OCI-LY1 (cell line): ENCODE data around the gene ARL8B.

Source experiments
- H2AFZ ChIP-seq: fragments of 200-600 bp; sonication (generic), shearing (Covaris generic); 2 replicates; pipeline ENCODE4 v1.6.0; 2014; ENCODE audit warnings: antibody characterized with exemption, mild to moderate bottlenecking, low read length
- H3F3A ChIP-seq: fragments of 200-600 bp; sonication (generic), shearing (Covaris generic); 2 replicates; pipeline ENCODE4 v1.6.0; 2014; ENCODE audit warnings: mild to moderate bottlenecking, antibody characterized with exemption, low read length, moderate library complexity; ENCODE audit not compliant: insufficient read depth
- H3K27ac ChIP-seq: fragments of 200-600 bp; sonication (generic); 2 replicates; pipeline ENCODE4 v1.5.1; 2014; ENCODE audit warnings: low read length, mixed run types, mild to moderate bottlenecking, low read depth; ENCODE audit not compliant: poor library complexity, severe bottlenecking
- H3K27me3 ChIP-seq: fragments of 200-600 bp; sonication (generic); 2 replicates; pipeline ENCODE4 v1.6.0; 2014; ENCODE audit warnings: antibody characterized with exemption, mild to moderate bottlenecking, low read length, moderate library complexity; ENCODE audit not compliant: insufficient read depth
- H3K36me3 ChIP-seq: fragments of 200-600 bp; sonication (generic); 2 replicates; pipeline ENCODE4 v1.6.1; 2014; ENCODE audit warnings: mild to moderate bottlenecking, antibody characterized with exemption, low read length, moderate library complexity, mixed read lengths; ENCODE audit not compliant: insufficient read depth
- H3K4me1 ChIP-seq: fragments of 200-600 bp; sonication (generic); 2 replicates; pipeline ENCODE4 v1.5.1; 2014; ENCODE audit warnings: mild to moderate bottlenecking, low read length, moderate library complexity; ENCODE audit not compliant: insufficient read depth, severe bottlenecking
- H3K4me2 ChIP-seq: fragments of 200-600 bp; sonication (generic), shearing (Covaris generic); 2 replicates; pipeline ENCODE4 v1.6.1; 2014; ENCODE audit warnings: low read length
- H3K4me3 ChIP-seq: fragments of 200-600 bp; sonication (generic); 2 replicates; pipeline ENCODE4 v1.5.1; 2014; ENCODE audit warnings: low read length, low read depth, mild to moderate bottlenecking, mixed read lengths; ENCODE audit not compliant: poor library complexity, severe bottlenecking
- H3K79me2 ChIP-seq: fragments of 200-600 bp; shearing (Covaris generic); 2 replicates; pipeline ENCODE4 v1.6.1; 2016; ENCODE audit warnings: mixed run types, low read length, mixed read lengths; ENCODE audit not compliant: insufficient read depth
- H3K9ac ChIP-seq: fragments of 200-600 bp; sonication (generic), shearing (Covaris generic); 2 replicates; pipeline ENCODE4 v1.6.1; 2014; ENCODE audit warnings: mild to moderate bottlenecking, low read length, mixed read lengths
- H3K9me2 ChIP-seq: fragments of 200-600 bp; sonication (generic), shearing (Covaris generic); 2 replicates; pipeline ENCODE4 v1.6.1; 2014; ENCODE audit warnings: low read depth, mild to moderate bottlenecking, low read length, mixed read lengths
- H3K9me3 ChIP-seq: fragments of 200-600 bp; shearing (Covaris generic); 2 replicates; pipeline ENCODE4 v1.6.1; 2014; ENCODE audit warnings: low read length, mixed read lengths
- H4K20me1 ChIP-seq: fragments of 200-600 bp; sonication (generic), shearing (Covaris generic); 2 replicates; pipeline ENCODE4 v1.6.0; 2016; ENCODE audit warnings: mild to moderate bottlenecking, low read length; ENCODE audit not compliant: insufficient read depth
- EZH2 ChIP-seq: fragments of 200-600 bp; sonication (generic), shearing (Covaris generic); IDR thresholded peaks from 2 replicates; pipeline ENCODE4 v1.8.0; 2017; ENCODE audit warnings: borderline replicate concordance, mixed run types, mild to moderate bottlenecking, antibody characterized with exemption, low read length, moderate library complexity, mixed read lengths
- TF ChIP-seq, protein P1 (sequence below): fragments of 200-600 bp; sonication (generic), shearing (Covaris generic); IDR thresholded peaks from 2 replicates; pipeline ENCODE4 v1.5.1; 2017; ENCODE audit warnings: mild to moderate bottlenecking, antibody characterized with exemption, low read length, moderate library complexity, mixed read lengths

ARL8B gene

DNA sequence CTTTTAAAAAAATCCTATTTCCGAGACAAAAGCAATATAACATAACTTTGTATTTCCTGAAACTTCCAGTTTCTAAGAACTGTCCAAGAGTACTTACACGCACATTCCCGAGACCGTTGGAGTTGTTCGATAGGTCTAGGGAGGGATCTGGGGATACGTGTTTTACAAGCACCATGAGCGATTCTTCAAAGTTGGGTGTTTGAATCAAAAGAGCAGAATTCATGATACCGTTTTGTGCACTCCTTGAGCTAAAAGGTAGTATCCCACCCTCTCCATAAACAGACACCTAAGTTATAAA is 64.7 kb downstream of the ARL8B start:
- Histone ChIP-seq H3K4me1 (peaks cover 69% of the 10 kb centered on the region), H2AFZ (no peak overlapping the region), H3K9ac (peak overlapping the region; percentile 71), H3K4me3 (peak overlapping the region; percentile 99), H3K79me2 (peaks cover 42% of the 10 kb centered on the region), H3K27me3 (no peaks in the 10 kb centered on the region), H3K27ac (peak overlapping the region; percentile 99), H3K9me3 (no peaks in the 10 kb centered on the region), H3K9me2 (no peaks in the 10 kb centered on the region), H3K4me2 (peak overlapping the region; percentile 92), H3K36me3 (peaks cover 4% of the 10 kb centered on the region; the same call in 1 of the 2 replicates), H3F3A (no peaks in the 10 kb centered on the region; the same call in 1 of the 2 replicates), H4K20me1 (no peaks in the 10 kb centered on the region)
- no peak for TF ChIP-seq EZH2
- TF ChIP-seq, protein P1, sequence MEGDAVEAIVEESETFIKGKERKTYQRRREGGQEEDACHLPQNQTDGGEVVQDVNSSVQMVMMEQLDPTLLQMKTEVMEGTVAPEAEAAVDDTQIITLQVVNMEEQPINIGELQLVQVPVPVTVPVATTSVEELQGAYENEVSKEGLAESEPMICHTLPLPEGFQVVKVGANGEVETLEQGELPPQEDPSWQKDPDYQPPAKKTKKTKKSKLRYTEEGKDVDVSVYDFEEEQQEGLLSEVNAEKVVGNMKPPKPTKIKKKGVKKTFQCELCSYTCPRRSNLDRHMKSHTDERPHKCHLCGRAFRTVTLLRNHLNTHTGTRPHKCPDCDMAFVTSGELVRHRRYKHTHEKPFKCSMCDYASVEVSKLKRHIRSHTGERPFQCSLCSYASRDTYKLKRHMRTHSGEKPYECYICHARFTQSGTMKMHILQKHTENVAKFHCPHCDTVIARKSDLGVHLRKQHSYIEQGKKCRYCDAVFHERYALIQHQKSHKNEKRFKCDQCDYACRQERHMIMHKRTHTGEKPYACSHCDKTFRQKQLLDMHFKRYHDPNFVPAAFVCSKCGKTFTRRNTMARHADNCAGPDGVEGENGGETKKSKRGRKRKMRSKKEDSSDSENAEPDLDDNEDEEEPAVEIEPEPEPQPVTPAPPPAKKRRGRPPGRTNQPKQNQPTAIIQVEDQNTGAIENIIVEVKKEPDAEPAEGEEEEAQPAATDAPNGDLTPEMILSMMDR, result no peak

DNA sequence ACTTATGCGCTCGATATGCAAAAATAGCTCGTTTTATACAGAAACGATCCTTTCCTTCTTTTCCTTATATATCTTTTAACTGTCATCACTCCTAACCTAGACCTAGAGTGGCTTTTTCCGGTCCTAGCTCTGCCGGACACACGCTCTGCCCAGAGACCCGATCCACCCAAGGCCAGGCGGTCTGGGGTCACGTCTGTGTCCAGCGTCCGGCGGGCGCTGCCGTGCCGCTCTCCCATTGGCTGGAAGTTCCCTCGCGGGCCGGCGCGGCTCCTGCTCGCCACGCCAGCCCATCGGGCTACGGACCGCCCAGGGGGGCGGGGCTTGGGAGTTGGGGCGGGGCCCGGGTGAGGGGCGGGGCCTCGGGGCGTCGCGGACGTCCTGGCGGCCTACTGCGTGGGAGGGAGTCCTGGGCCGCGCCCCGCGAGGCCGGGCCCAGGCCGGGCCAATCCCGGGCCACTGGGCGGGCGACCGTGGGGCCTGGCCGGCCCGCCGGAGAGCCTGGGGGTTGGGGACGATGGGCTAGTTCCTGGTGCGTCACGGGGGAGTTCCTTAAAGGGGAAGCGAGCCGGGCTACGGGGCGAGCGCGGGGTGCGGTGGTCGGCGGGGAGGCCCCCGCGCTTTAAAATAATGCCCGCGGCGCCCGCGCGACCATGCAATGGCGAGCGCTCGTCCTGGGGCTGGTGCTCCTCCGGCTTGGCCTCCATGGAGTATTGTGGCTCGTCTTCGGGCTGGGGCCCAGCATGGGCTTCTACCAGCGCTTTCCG is 65.2 kb downstream of the ARL8B start, which contains the start of gene EDEM1:
Gene EDEM1, plus strand, starts transcription at position 552 of the 764 bp plus-strand sequence. Its CDS starts 99 bp downstream, at position 651.
- peak within 1 kb of the TSS; percentile 92 for H3K4me2 ChIP-seq
- H3K9ac ChIP-seq, result peak within 1 kb of the TSS; percentile 98
- H3K27ac ChIP-seq, result peak within 1 kb of the TSS; percentile 99
- H3K9me3 ChIP-seq, result no peaks in the 10 kb centered on the region
- no peak for TF ChIP-seq EZH2
- TF ChIP-seq, protein P1, result no peak
- H3K27me3 ChIP-seq, result no peaks in the 10 kb centered on the region
- no peaks in the 10 kb centered on the region for H3K9me2 ChIP-seq
- H3F3A ChIP-seq, result peaks cover 4% of the 10 kb centered on the region; the same call in 1 of the 2 replicates
- peaks cover 69% of the 10 kb centered on the region for H3K4me1 ChIP-seq
- H3K79me2 ChIP-seq, result peaks cover 47% of the 10 kb centered on the region
- peaks cover 4% of the 10 kb centered on the region; the same call in 1 of the 2 replicates for H3K36me3 ChIP-seq
- H4K20me1 ChIP-seq, result no peaks in the 10 kb centered on the region
- H3K4me3 ChIP-seq, result peak within 1 kb of the TSS; percentile 99
- H2AFZ ChIP-seq, result no peak within 1 kb of the TSS

DNA sequence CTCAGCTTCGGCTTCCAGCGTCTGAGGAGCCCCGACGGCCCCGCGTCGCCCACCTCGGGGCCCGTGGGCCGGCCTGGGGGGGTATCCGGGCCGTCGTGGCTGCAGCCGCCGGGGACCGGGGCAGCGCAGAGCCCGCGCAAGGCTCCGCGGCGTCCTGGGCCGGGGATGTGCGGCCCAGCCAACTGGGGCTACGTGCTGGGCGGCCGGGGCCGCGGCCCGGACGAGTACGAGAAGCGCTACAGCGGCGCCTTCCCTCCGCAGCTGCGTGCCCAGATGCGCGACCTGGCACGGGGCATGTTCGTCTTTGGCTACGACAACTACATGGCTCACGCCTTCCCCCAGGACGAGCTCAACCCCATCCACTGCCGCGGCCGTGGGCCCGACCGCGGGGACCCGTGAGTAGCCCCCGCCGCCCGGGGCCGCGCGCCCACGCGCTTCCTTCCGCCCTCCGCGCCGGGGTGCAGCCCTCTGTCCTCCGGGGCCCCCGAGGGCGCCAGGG is 65.9 kb downstream of the ARL8B start:
- Histone ChIP-seq H3K4me1 (peaks cover 69% of the 10 kb centered on the region), H4K20me1 (no peaks in the 10 kb centered on the region)

More for the DNA sequence above, 65.9 kb downstream of the ARL8B start:
- H3K27me3 ChIP-seq, result no peaks in the 10 kb centered on the region
- peaks cover 4% of the 10 kb centered on the region; the same call in 1 of the 2 replicates for H3K36me3 ChIP-seq
- peak overlapping the region; percentile 99 for H3K4me3 ChIP-seq
- H2AFZ ChIP-seq, result no peak overlapping the region
- H3K4me2 ChIP-seq, result peak overlapping the region; percentile 76
- peak overlapping the region; percentile 98 for H3K9ac ChIP-seq
- TF ChIP-seq, protein P1, result no peak
- no peak for TF ChIP-seq EZH2
- peaks cover 54% of the 10 kb centered on the region for H3K79me2 ChIP-seq
- H3F3A ChIP-seq, result peaks cover 8% of the 10 kb centered on the region; the same call in 1 of the 2 replicates
- no peaks in the 10 kb centered on the region for H3K9me2 ChIP-seq
- H3K27ac ChIP-seq, result peak overlapping the region; percentile 94
- H3K9me3 ChIP-seq, result no peaks in the 10 kb centered on the region
